Suprapubic skin (tissue), 4 donors: ENCODE results near the gene GAK. TPM values are rescaled to one million over a fixed set of nuclear protein-coding genes. Genes with fewer than 3 reads are reported as not detected.

Experiments
- DNase-seq, 2 donors: peaks; one replicate each; pipeline ENCODE4 v3.0.0-alpha.2; 2019; ENCODE audit warnings: low spot score in 2 of 2
- H3K27ac ChIP-seq: fragments of 200-600 bp; sonication (generic); one replicate; pipeline ENCODE4 v1.5.1; 2019
- H3K27me3 ChIP-seq: fragments of 200-600 bp; sonication (generic); one replicate; pipeline ENCODE4 v1.5.1; 2019
- H3K36me3 ChIP-seq: fragments of 200-600 bp; sonication (generic); one replicate; pipeline ENCODE4 v1.5.1; 2019
- H3K4me1 ChIP-seq: fragments of 200-600 bp; sonication (generic); one replicate; pipeline ENCODE4 v1.5.1; 2019
- H3K4me3 ChIP-seq: fragments of 200-600 bp; sonication (generic); one replicate; pipeline ENCODE4 v1.5.1; 2019; ENCODE audit warnings: mild to moderate bottlenecking
- H3K9me3 ChIP-seq: fragments of 200-600 bp; sonication (generic); one replicate; pipeline ENCODE4 v1.5.1; 2019
- CTCF ChIP-seq, 2 donors: fragments of 200-600 bp in 1 of 2; fragments of 450-650 bp in 1 of 2; sonication (generic) in 1 of 2; IDR thresholded peaks; one replicate each; pipeline ENCODE4 v1.5.1; 2016 to 2019; ENCODE audit warnings: antibody characterized with exemption in 2 of 2, mild to moderate bottlenecking in 1 of 2, moderate library complexity in 1 of 2
- EP300 ChIP-seq: sonication (generic); formaldehyde crosslinking; IDR thresholded peaks from one replicate; pipeline ENCODE4 v1.6.1; 2017; ENCODE audit warnings: antibody characterized with exemption
- POLR2A ChIP-seq, 2 donors: fragments of 450-650 bp; IDR thresholded peaks; one replicate each; pipeline ENCODE4 v1.6.1; 2017; ENCODE audit warnings: antibody characterized with exemption in 2 of 2, mild to moderate bottlenecking in 2 of 2, moderate library complexity in 2 of 2
- POLR2AphosphoS5 ChIP-seq, 3 donors: sonication (generic); formaldehyde crosslinking; IDR thresholded peaks; one replicate each; pipeline ENCODE4 v1.6.1; 2017; ENCODE audit warnings: antibody characterized with exemption in 3 of 3
- WGBS: methylation state at CpG from one replicate; pipeline ENCODE4 v1.1.5; 2018; 5-methylcytosine and 5-hydroxymethylcytosine counted together
- total RNA-seq, 4 donors: library from RNA; depleted of rRNA; stranded (reverse); fragments of >200 nt; gene quantifications; one replicate each; pipeline ENCODE4 v1.1.0, GENCODE V29; 2016

GAK gene
- total RNA-seq, 4 donors from 2014 or later = 108 to 166 (median 132) TPM

GRCh38 chr4:859496-859895 lies 72.6 kb downstream of the GAK start:
- no peak overlapping the region for H3K4me3 ChIP-seq
- TF ChIP-seq EP300 = no peak
- no peak for TF ChIP-seq POLR2A (IDR thresholded peaks at IDR 0.05)
- no peak for TF ChIP-seq CTCF (IDR thresholded peaks at IDR 0.05)
- TF ChIP-seq POLR2AphosphoS5 (IDR thresholded peaks at IDR 0.05) = no peak
- H3K27me3 ChIP-seq = no peaks in the 10 kb centered on the region
- DNase-seq = no peak
- H3K9me3 ChIP-seq = no peaks in the 10 kb centered on the region
- no peaks in the 10 kb centered on the region for H3K4me1 ChIP-seq
- 93% methylated on average over 11 of the region's 13 CpGs for WGBS
- H3K27ac ChIP-seq = no peak overlapping the region
- peaks cover 86% of the 10 kb centered on the region for H3K36me3 ChIP-seq

- peak in 1 of 2 donors; percentile 57 for DNase-seq
- TF ChIP-seq EP300 (no peak), POLR2A (IDR thresholded peaks at IDR 0.05) (no peak), CTCF (IDR thresholded peaks at IDR 0.05) (no peak), POLR2AphosphoS5 (IDR thresholded peaks at IDR 0.05) (no peak)
- 92% methylated on average over 18 of the region's 31 CpGs for WGBS
- Histone ChIP-seq H3K27ac (no peak overlapping the region), H3K4me1 (no peaks in the 10 kb centered on the region), H3K4me3 (no peak overlapping the region), H3K36me3 (peaks cover 80% of the 10 kb centered on the region), H3K9me3 (no peaks in the 10 kb centered on the region), H3K27me3 (no peaks in the 10 kb centered on the region)
Observed at GRCh38 chr4:858831-859451, 73.2 kb downstream of the GAK start.

GRCh38 chr4:858041-858481 lies 74.1 kb downstream of the GAK start:
- no peak for DNase-seq
- H3K9me3 ChIP-seq = no peaks in the 10 kb centered on the region
- H3K27ac ChIP-seq = no peak overlapping the region
- H3K36me3 ChIP-seq = peaks cover 76% of the 10 kb centered on the region
- H3K4me1 ChIP-seq = no peaks in the 10 kb centered on the region
- no peaks in the 10 kb centered on the region for H3K27me3 ChIP-seq
- TF ChIP-seq CTCF (IDR thresholded peaks at IDR 0.05) (no peak), POLR2A (IDR thresholded peaks at IDR 0.05) (no peak)
- no peak overlapping the region for H3K4me3 ChIP-seq
- WGBS = 97% methylated on average over 17 of the region's 17 CpGs

- no peak overlapping the region for H3K27ac ChIP-seq
Observed at GRCh38 chr4:857461-857860, 74.7 kb downstream of the GAK start.

More at GRCh38 chr4:857461-857860, 74.7 kb downstream of the GAK start:
- H3K4me1 ChIP-seq = no peaks in the 10 kb centered on the region
- no peak overlapping the region for H3K4me3 ChIP-seq
- no peak for TF ChIP-seq EP300
- no peak for TF ChIP-seq CTCF (IDR thresholded peaks at IDR 0.05)
- no peak for TF ChIP-seq POLR2AphosphoS5 (IDR thresholded peaks at IDR 0.05)
- TF ChIP-seq POLR2A (IDR thresholded peaks at IDR 0.05) = no peak
- peaks cover 76% of the 10 kb centered on the region for H3K36me3 ChIP-seq
- no peaks in the 10 kb centered on the region for H3K9me3 ChIP-seq
- H3K27me3 ChIP-seq = no peaks in the 10 kb centered on the region
- no peak for DNase-seq
- WGBS = 88% methylated on average over 11 of the region's 11 CpGs
